Measurements from ENCODE around the gene FAM193A. TPM values are rescaled to one million over a fixed set of nuclear protein-coding genes. Genes with fewer than 3 reads are reported as not detected.

FAM193A gene
- total and polyA plus RNA-seq, 12 donors: 12.9 to 30.8 (median 23.1) TPM

DNA sequence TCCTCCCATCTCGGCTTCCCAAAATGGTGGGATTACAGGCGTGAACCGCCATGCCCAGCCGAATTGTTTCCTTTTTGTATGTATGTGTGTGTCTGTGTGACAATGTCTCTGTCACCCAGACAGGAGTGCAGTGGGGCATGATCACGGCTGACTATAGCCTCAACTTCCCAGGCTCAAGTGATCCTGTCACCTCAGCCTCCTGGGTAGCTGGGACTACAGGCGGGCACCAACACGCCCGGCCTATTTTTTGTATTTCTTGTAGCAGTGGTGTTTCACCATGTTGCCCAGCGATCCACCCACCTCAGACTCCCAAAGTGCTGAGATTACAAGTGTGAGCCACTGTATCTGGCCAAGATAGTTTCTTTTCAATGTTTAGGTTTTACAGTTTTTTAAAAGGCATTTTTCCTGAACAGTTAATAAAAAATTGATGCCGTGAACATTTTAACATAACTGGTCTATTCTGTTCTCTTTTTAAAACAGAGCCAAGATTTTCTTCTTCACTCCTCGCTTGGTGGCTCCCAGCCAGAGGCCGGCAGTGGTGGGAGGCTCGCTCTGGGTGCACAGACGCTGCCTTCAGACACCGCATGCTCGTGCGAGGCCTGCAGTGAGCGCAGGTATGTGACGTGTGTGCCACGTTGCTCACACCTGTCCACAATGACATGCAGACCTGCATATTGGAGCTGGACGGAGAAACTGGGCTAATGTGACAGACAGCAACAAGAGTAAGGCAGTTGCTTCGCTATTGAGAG is 88.5 kb downstream of the FAM193A start:
- intact Hi-C loops (cut with DNase I): no loop called here
- Histone ChIP-seq H3K4me1 (replicated peaks in 1 of 2) (no peaks in the 10 kb centered on the region), H3K36me3 (replicated peaks in 1 of 2) (peaks cover 0 to 26% of the 10 kb centered on the region in 2 donors), H3K27ac (no peak overlapping the region), H3K4me3 (no peak overlapping the region), H3K9me3 (replicated peaks in 1 of 3) (no peaks in the 10 kb centered on the region), H3K27me3 (no peaks in the 10 kb centered on the region)
- TF ChIP-seq, protein P1, sequence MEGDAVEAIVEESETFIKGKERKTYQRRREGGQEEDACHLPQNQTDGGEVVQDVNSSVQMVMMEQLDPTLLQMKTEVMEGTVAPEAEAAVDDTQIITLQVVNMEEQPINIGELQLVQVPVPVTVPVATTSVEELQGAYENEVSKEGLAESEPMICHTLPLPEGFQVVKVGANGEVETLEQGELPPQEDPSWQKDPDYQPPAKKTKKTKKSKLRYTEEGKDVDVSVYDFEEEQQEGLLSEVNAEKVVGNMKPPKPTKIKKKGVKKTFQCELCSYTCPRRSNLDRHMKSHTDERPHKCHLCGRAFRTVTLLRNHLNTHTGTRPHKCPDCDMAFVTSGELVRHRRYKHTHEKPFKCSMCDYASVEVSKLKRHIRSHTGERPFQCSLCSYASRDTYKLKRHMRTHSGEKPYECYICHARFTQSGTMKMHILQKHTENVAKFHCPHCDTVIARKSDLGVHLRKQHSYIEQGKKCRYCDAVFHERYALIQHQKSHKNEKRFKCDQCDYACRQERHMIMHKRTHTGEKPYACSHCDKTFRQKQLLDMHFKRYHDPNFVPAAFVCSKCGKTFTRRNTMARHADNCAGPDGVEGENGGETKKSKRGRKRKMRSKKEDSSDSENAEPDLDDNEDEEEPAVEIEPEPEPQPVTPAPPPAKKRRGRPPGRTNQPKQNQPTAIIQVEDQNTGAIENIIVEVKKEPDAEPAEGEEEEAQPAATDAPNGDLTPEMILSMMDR (IDR thresholded peaks at IDR 0.05): no peak
- no peak for TF ChIP-seq POLR2A (IDR thresholded peaks at IDR 0.05)
- DNase-seq: peak in 1 of 7 donors; percentile 45
- WGBS, 4 donors: 77 to 81% (median 78%) methylated on average over 22 of the region's 22 CpGs

DNA sequence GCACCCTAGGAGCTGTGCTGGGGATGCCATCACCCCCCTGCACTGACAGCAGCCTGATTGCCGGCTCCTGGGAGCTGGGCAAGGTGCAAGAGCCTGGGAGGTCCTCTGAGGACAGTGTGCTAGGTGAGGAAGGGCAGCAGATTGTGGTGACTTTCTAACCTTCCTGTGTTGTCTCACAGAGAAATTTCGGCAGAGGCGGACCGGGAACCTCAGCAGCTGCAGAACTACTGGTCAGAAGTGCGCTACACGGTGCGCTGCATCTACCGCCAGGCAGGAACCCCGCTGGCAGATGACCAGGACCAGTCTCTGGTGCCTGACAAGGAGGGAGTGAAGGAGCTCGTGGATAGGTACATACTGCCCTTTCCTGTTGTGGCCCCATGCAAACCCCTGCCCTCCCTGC is 89.8 kb downstream of the FAM193A start:
- WGBS, 4 donors: 90 to 94% (median 91%) methylated on average over 9 to 10 of the region's 10 CpGs
- Histone ChIP-seq H3K27me3 (no peaks in the 10 kb centered on the region), H3K9me3 (replicated peaks in 1 of 3) (no peaks in the 10 kb centered on the region), H3K4me1 (replicated peaks in 1 of 2) (no peaks in the 10 kb centered on the region), H3K27ac (no peak overlapping the region), H3K36me3 (replicated peaks in 1 of 2) (peaks cover 0 to 39% of the 10 kb centered on the region in 2 donors), H3K4me3 (no peak overlapping the region)
- DNase-seq: peak in 1 of 7 donors; percentile 46
- no peak for TF ChIP-seq POLR2A (IDR thresholded peaks at IDR 0.05)
- TF ChIP-seq, protein P1 (IDR thresholded peaks at IDR 0.05): no peak
- intact Hi-C loops (cut with DNase I): no loop called here

- DNase-seq: peak in 1 of 7 donors; percentile 44
- Histone ChIP-seq H3K27me3 (no peaks in the 10 kb centered on the region), H3K36me3 (replicated peaks in 1 of 2) (peaks cover 0 to 57% of the 10 kb centered on the region in 2 donors), H3K4me1 (replicated peaks in 1 of 2) (no peaks in the 10 kb centered on the region), H3K4me3 (no peak overlapping the region), H3K9me3 (replicated peaks in 1 of 3) (no peaks in the 10 kb centered on the region), H3K27ac (no peak overlapping the region)
- 89 to 94% (median 93%) methylated on average over 10 to 24 of the region's 24 CpGs for WGBS, 4 donors
- intact Hi-C loops (cut with DNase I): no loop called here
- TF ChIP-seq POLR2A (IDR thresholded peaks at IDR 0.05): no peak
- TF ChIP-seq, protein P1 (IDR thresholded peaks at IDR 0.05): no peak
Observed at GRCh38 chr4:2630556-2631273, 94.3 kb downstream of the FAM193A start.

DNA sequence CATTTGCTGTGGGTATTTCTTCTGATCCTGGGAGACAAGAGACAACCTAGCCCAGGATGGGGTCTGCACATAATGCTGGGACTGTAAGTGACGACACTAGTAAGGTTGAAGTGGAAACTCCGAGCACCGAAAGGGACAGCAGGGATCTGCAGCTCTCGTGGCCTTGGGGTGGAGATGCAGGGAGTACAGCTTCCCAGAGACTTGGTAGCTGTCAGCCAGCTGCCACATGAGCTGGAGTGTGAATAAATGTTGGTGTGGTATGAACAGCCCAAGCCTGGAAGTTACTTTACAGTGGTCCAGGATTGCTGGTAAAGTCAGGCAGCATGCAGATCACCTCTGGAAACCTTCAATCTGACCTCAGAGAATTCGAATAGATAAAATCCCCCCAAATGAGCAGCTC is 97.6 kb downstream of the FAM193A start:
- 47 to 65% (median 55%) methylated on average over 5 of the region's 5 CpGs for WGBS, 4 donors
- no peak overlapping the region for H3K4me3 ChIP-seq
- intact Hi-C loops (cut with DNase I): no loop called here
- H3K27ac ChIP-seq: no peak overlapping the region
- peaks cover 0 to 45% of the 10 kb centered on the region in 2 donors for H3K36me3 ChIP-seq (replicated peaks in 1 of 2)
- TF ChIP-seq POLR2A (IDR thresholded peaks at IDR 0.05): no peak
- TF ChIP-seq, protein P1 (IDR thresholded peaks at IDR 0.05): no peak
- DNase-seq: peak in 6 of 7 donors; percentile 22 to 59 (median 46)
- H3K27me3 ChIP-seq: no peaks in the 10 kb centered on the region
- no peaks in the 10 kb centered on the region for H3K9me3 ChIP-seq (replicated peaks in 1 of 3)
- no peaks in the 10 kb centered on the region for H3K4me1 ChIP-seq (replicated peaks in 1 of 2)

Measured in adrenal gland (tissue), 12 donors.